ENCODE measurements around the gene ARMH3.

DNA sequence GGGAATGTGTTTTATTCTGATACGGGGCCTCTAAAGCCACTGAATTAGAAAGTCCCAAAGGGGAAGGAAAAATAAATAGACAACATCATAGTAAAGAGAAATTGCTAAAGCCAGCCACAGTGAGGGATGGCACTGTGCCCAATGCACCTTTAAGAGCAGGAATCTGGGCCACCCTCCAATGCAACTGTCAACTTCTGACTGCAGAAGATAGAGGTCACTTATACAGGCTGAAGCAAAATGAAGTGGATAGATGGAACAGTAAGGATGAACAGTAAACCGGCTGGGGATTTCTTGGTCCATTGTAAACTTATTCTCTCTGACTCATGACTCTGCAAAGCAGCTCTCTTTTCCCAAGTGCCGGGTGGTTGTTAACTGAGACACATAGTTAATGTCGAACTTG, 158.3 kb downstream of the ARMH3 start:
- TF ChIP-seq, protein P1, sequence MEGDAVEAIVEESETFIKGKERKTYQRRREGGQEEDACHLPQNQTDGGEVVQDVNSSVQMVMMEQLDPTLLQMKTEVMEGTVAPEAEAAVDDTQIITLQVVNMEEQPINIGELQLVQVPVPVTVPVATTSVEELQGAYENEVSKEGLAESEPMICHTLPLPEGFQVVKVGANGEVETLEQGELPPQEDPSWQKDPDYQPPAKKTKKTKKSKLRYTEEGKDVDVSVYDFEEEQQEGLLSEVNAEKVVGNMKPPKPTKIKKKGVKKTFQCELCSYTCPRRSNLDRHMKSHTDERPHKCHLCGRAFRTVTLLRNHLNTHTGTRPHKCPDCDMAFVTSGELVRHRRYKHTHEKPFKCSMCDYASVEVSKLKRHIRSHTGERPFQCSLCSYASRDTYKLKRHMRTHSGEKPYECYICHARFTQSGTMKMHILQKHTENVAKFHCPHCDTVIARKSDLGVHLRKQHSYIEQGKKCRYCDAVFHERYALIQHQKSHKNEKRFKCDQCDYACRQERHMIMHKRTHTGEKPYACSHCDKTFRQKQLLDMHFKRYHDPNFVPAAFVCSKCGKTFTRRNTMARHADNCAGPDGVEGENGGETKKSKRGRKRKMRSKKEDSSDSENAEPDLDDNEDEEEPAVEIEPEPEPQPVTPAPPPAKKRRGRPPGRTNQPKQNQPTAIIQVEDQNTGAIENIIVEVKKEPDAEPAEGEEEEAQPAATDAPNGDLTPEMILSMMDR (IDR thresholded peaks at IDR 0.05), result no peak
- TF ChIP-seq POLR2A (IDR thresholded peaks at IDR 0.05; ENCODE audit: low read depth), result no peak

Data from esophagus muscularis mucosa (tissue), 3 donors.